IMR-90 (cell line): Measurements from ENCODE around the gene PPARD. TPM values are rescaled to one million over a fixed set of nuclear protein-coding genes. Genes with fewer than 3 reads are reported as not detected.
A peak's percentile ranks its signal among the peaks of the same experiment; 100 is the strongest.

Source experiments
- ATAC-seq: fragments of 200-7000 bp; cut with Tn5 transposase; 2 replicates; pipeline ENCODE4 v1.9.1; 2020; ENCODE audit warnings: low read depth, mild to moderate bottlenecking, moderate library complexity
- BruUV-seq: library from RNA; stranded (reverse); fragments of 400-500 nt; replicated peaks from 2 replicates; lab custom pipeline; 2021; lab: Mats Ljungman, UMichigan
- CTCF ChIA-PET: fragments of 300-600 bp; formaldehyde crosslinking; extraction: SDS; loops from one replicate; lab custom pipeline; 2021; ENCODE audit warnings: antibody characterized with exemption; lab: Yijun Ruan, JAX
- POLR2A ChIA-PET: fragments of 300-600 bp; sonication (Branson Sonifier 250); formaldehyde crosslinking; loops from one replicate; lab custom pipeline; 2022; ENCODE audit warnings: antibody characterized with exemption; ENCODE audit not compliant: unreplicated experiment; lab: Charles Lee
- DNase-seq: peaks from one replicate; pipeline ENCODE4 v3.0.0; 2013
- H2AFZ ChIP-seq: replicated peaks from 2 replicates; pipeline ENCODE3; 2013; ENCODE audit warnings: low read length, mild to moderate bottlenecking; ENCODE audit not compliant: poor library complexity
- H2AK5ac ChIP-seq: 2 replicates; pipeline ENCODE4 v1.6.1; 2013; ENCODE audit warnings: low read depth, low read length, inconsistent platforms
- H2AK9ac ChIP-seq: replicated peaks from 2 replicates; pipeline ENCODE3; 2013; ENCODE audit warnings: mild to moderate bottlenecking, low read depth, low read length, moderate library complexity; ENCODE audit not compliant: poor library complexity
- H2BK120ac ChIP-seq: 2 replicates; pipeline ENCODE4 v1.6.1; 2013; ENCODE audit warnings: low read depth, low read length, inconsistent platforms
- H2BK15ac ChIP-seq: 3 replicates; pipeline ENCODE4 v1.6.1; 2013; ENCODE audit warnings: low read depth, low read length, inconsistent platforms
- H2BK20ac ChIP-seq: 2 replicates; pipeline ENCODE4 v1.6.1; 2013; ENCODE audit warnings: low read depth, mild to moderate bottlenecking, inconsistent platforms, low read length, moderate library complexity
- H2BK5ac ChIP-seq: 2 replicates; pipeline ENCODE4 v1.6.1; 2013; ENCODE audit warnings: mild to moderate bottlenecking, low read depth, low read length, inconsistent platforms; ENCODE audit not compliant: poor library complexity, severe bottlenecking
- H3K14ac ChIP-seq: replicated peaks from 2 replicates; pipeline ENCODE4 v1.6.1; 2013; ENCODE audit warnings: low read depth, low read length, inconsistent platforms
- H3K18ac ChIP-seq: 2 replicates; pipeline ENCODE4 v1.6.1; 2013; ENCODE audit warnings: low read depth, low read length, control low read depth
- H3K23ac ChIP-seq: 2 replicates; pipeline ENCODE4 v1.6.1; 2013; ENCODE audit warnings: low read depth, low read length, inconsistent platforms
- H3K27ac ChIP-seq: 2 replicates; pipeline ENCODE4 v1.5.1; 2013; ENCODE audit warnings: mild to moderate bottlenecking, control low read depth, low read length; ENCODE audit not compliant: insufficient read depth
- H3K27me3 ChIP-seq: 2 replicates; pipeline ENCODE4 v1.6.1; 2013; ENCODE audit warnings: low read length; ENCODE audit not compliant: control insufficient read depth, insufficient read depth
- H3K36me3 ChIP-seq: 2 replicates; pipeline ENCODE4 v1.6.1; 2013; ENCODE audit warnings: low read length, mixed read lengths; ENCODE audit not compliant: control insufficient read depth, insufficient read depth
- H3K4ac ChIP-seq: 2 replicates; pipeline ENCODE4 v1.6.1; 2013; ENCODE audit warnings: low read depth, low read length, inconsistent platforms
- H3K4me1 ChIP-seq: 2 replicates; pipeline ENCODE4 v1.6.1; 2013; ENCODE audit warnings: low read length, mixed read lengths; ENCODE audit not compliant: control insufficient read depth, insufficient read depth
- H3K4me2 ChIP-seq: 2 replicates; pipeline ENCODE4 v1.6.1; 2013; ENCODE audit warnings: low read depth, mild to moderate bottlenecking, control low read depth, low read length, moderate library complexity
- H3K4me3 ChIP-seq: 2 replicates; pipeline ENCODE4 v1.5.1; 2013; ENCODE audit warnings: low read depth, mild to moderate bottlenecking, control low read depth, low read length, moderate library complexity; ENCODE audit not compliant: insufficient read depth
- H3K56ac ChIP-seq: 2 replicates; pipeline ENCODE4 v1.6.1; 2013; ENCODE audit warnings: low read length, inconsistent platforms; ENCODE audit not compliant: insufficient read depth; ENCODE audit errors: extremely low read depth
- H3K79me1 ChIP-seq, 2 experiments: 2 replicates each; pipeline ENCODE4 v1.6.1; 2013; ENCODE audit warnings: low read length in 2 of 2, inconsistent platforms in 1 of 2, low read depth in 1 of 2
- H3K9ac ChIP-seq: 2 replicates; pipeline ENCODE4 v1.6.1; 2013; ENCODE audit warnings: low read depth, low read length, control low read depth
- H3K9me1 ChIP-seq: 2 replicates; pipeline ENCODE4 v1.6.1; 2013; ENCODE audit warnings: low read length, inconsistent platforms; ENCODE audit not compliant: insufficient read depth
- H3K9me3 ChIP-seq: 2 replicates; pipeline ENCODE4 v1.6.1; 2013; ENCODE audit warnings: low read length; ENCODE audit not compliant: control insufficient read depth, insufficient read depth
- H4K20me1 ChIP-seq: 2 replicates; pipeline ENCODE4 v1.6.1; 2013; ENCODE audit warnings: low read length, inconsistent platforms; ENCODE audit not compliant: insufficient read depth
- H4K5ac ChIP-seq: 2 replicates; pipeline ENCODE4 v1.6.1; 2013; ENCODE audit warnings: mild to moderate bottlenecking, low read depth, low read length, control low read depth
- H4K8ac ChIP-seq, 2 experiments: 2 replicates each; pipeline ENCODE4 v1.6.1; 2013; ENCODE audit warnings: low read depth in 2 of 2, low read length in 2 of 2, control low read depth in 1 of 2, inconsistent platforms in 1 of 2
- H4K91ac ChIP-seq: 2 replicates; pipeline ENCODE4 v1.6.1; 2013; ENCODE audit warnings: low read depth, low read length, inconsistent platforms; ENCODE audit not compliant: insufficient read depth
- BHLHE40 ChIP-seq: fragments of 150-350 bp; IDR thresholded peaks from 2 replicates; pipeline ENCODE4 v1.6.1; 2016; ENCODE audit warnings: mild to moderate bottlenecking, low read depth, low read length
- CEBPB ChIP-seq: IDR thresholded peaks from 2 replicates; pipeline ENCODE4 v1.6.1; 2012; ENCODE audit warnings: low read depth, low read length, improper control_type of control experiment
- CHD1 ChIP-seq: IDR thresholded peaks from 2 replicates; pipeline ENCODE4 v1.6.1; 2012; ENCODE audit warnings: low read depth, low read length, improper control_type of control experiment
- FOS ChIP-seq: fragments of 150-350 bp; IDR thresholded peaks from 2 replicates; pipeline ENCODE4 v1.6.1; 2016; ENCODE audit warnings: low read depth, low read length
- MAFK ChIP-seq: IDR thresholded peaks from 2 replicates; pipeline ENCODE4 v1.6.1; 2012; ENCODE audit warnings: low read depth, low read length, improper control_type of control experiment
- MAZ ChIP-seq: IDR thresholded peaks from 2 replicates; pipeline ENCODE4 v1.6.1; 2012; ENCODE audit warnings: low read depth, mild to moderate bottlenecking, low read length, improper control_type of control experiment, moderate library complexity, borderline replicate concordance
- MXI1 ChIP-seq: IDR thresholded peaks from 2 replicates; pipeline ENCODE4 v1.6.1; 2012; ENCODE audit warnings: low read depth, mild to moderate bottlenecking, low read length, moderate library complexity, borderline replicate concordance
- NFE2L2 ChIP-seq: fragments of 150-350 bp; IDR thresholded peaks from 2 replicates; pipeline ENCODE4 v1.6.1; 2016; ENCODE audit warnings: low read depth, mild to moderate bottlenecking, low read length
- POLR2A ChIP-seq: IDR thresholded peaks from 2 replicates; pipeline ENCODE4 v1.6.1; 2012; ENCODE audit warnings: mild to moderate bottlenecking, low read depth, low read length
- RAD21 ChIP-seq: IDR thresholded peaks from 2 replicates; pipeline ENCODE4 v1.6.1; 2012; ENCODE audit warnings: low read length, improper control_type of control experiment
- RCOR1 ChIP-seq: IDR thresholded peaks from 2 replicates; pipeline ENCODE4 v1.6.1; 2012; ENCODE audit warnings: mild to moderate bottlenecking, low read length, improper control_type of control experiment; ENCODE audit not compliant: insufficient replicate concordance
- RFX5 ChIP-seq: IDR thresholded peaks from 2 replicates; pipeline ENCODE4 v1.8.0; 2012; ENCODE audit warnings: low read depth, mild to moderate bottlenecking, low read length, moderate library complexity
- SMC3 ChIP-seq: fragments of 150-350 bp; IDR thresholded peaks from 2 replicates; pipeline ENCODE4 v1.6.1; 2016; ENCODE audit warnings: low read depth, mild to moderate bottlenecking, antibody characterized with exemption, low read length, moderate library complexity
- WGBS, 2 experiments: methylation state at CpG; one replicate each; pipeline versions ENCODE4 v1.1.5 to v1.1.7; 2013; ENCODE audit warnings: missing lambda C conversion rate in 2 of 2; ENCODE audit not compliant: insufficient read length in 1 of 2; ENCODE audit errors: extremely low coverage in 2 of 2; 5-methylcytosine and 5-hydroxymethylcytosine counted together
- dilution Hi-C: fragments of 300-500 bp; cut with HindIII; formaldehyde crosslinking; loops from one replicate; pipeline ENCODE4 v1.14.3; 2018; ENCODE audit warnings: low sequenced_read_pairs; ENCODE audit not compliant: unreplicated experiment
- in situ Hi-C: fragments of 300-500 bp; cut with MboI; formaldehyde crosslinking; loops from 3 replicates; pipeline ENCODE4 v1.14.3; 2019; ENCODE audit warnings: low sequenced_read_pairs, inconsistent platforms, mixed read lengths
- intact Hi-C: fragments of 100-400 bp; cut with micrococcal nuclease; formaldehyde crosslinking; loops from 2 replicates; pipeline ENCODE4 v1.10.0; 2022
- polyA plus RNA-seq, 3 experiments: library from polyadenylated mRNA; depleted of rRNA; stranded (reverse); fragments of >200 nt; gene quantifications; 2 replicates each; pipeline ENCODE4 v1.2.3, GENCODE V29; 2012; ENCODE audit warnings: low replicate concordance in 1 of 3
- total RNA-seq: library from RNA; depleted of rRNA; stranded (reverse); fragments of >200 nt; gene quantifications from 2 replicates; pipeline ENCODE4 v1.2.3, GENCODE V29; 2012
- TF ChIP-seq, protein P1 (sequence below): fragments of 150-350 bp; IDR thresholded peaks from 2 replicates; pipeline ENCODE4 v1.6.1; 2017; ENCODE audit warnings: mild to moderate bottlenecking, antibody characterized with exemption, low read length, low read depth
- TF ChIP-seq, protein P2 (sequence below): conservative IDR thresholded peaks from 2 replicates; pipeline ENCODE4 v1.5.1; 2012; ENCODE audit warnings: mild to moderate bottlenecking, low read depth, low read length, improper control_type of control experiment

Gene PPARD
- total and polyA plus RNA-seq, 2 of the 4 experiments (the other 2 are of a cell fraction), result 10.4 to 69.0 TPM

DNA sequence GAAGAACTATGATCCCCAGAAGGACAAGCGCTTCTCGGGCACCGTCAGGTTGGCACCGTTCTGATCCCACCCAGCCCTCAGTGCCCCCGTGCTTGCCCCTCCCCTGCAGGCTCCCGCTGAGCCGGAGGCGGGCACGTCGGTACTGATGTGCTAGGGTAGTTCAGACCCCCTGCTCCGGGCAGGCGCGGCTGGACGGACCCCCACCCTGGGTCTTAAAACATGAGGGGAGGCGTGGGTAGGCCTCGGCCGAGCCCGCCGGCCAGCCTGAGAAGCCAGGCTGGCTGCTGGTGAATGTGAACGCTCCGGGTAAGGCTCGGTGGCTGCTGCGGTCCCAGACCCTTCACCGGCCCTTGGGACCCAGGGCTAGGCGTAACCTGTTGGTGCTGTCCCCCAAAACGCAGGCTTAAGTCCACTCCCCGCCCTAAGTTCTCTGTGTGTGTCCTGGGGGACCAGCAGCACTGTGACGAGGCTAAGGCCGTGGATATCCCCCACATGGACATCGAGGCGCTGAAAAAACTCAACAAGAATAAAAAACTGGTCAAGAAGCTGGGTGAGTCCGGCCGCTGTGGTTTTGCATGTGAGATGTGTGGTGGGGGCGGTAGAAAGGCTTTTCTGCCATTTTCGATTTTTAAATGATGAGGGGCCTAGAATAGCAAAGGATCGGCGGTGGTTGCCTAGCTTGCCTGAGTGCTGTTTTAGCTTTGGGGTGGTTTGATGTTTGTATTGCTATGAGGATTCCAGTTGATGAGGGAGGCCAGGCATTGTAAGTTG is 126.8 kb downstream of the PPARD start:
- peak overlapping the region; percentile 44 for H3K56ac ChIP-seq
- H3K4me3 ChIP-seq, result peak overlapping the region; percentile 71
- in situ Hi-C loops (no loop called here), dilution Hi-C loops (no loop called here), intact Hi-C loops (loop anchor here (1.0 to 5.0 kb wide), 2 partner anchors 127 to 172 kb away; partner anchors contain the start of genes DEF6 and PPARD)
- BruUV-seq, result no TSS peak
- peaks cover 10% of the 10 kb centered on the region for H3K4me1 ChIP-seq
- H2BK15ac ChIP-seq, result no peak overlapping the region
- H2BK5ac ChIP-seq, result peak overlapping the region; percentile 71
- peak overlapping the region; percentile 83 for H3K4ac ChIP-seq
- CTCF ChIA-PET, result no interaction called here
- peak overlapping the region; percentile 87 for H3K4me2 ChIP-seq
- H2BK120ac ChIP-seq, result peak overlapping the region; percentile 17
- H3K27ac ChIP-seq, result peak overlapping the region; percentile 79
- ATAC-seq (peak; percentile 1), DNase-seq (no peak)
- H3K9ac ChIP-seq, result peak overlapping the region; percentile 88
- H4K5ac ChIP-seq, result peak overlapping the region; percentile 5; the same call in 1 of the 2 replicates
- no peaks in the 10 kb centered on the region for H3K9me1 ChIP-seq
- H3K79me1 ChIP-seq, result peaks cover 7 to 38% of the 10 kb centered on the region in 2 experiments; a peak in 3 of 4 replicates
- peaks cover 43% of the 10 kb centered on the region for H3K36me3 ChIP-seq
- TF ChIP-seq MAZ, result no peak
- TF ChIP-seq, protein P1, sequence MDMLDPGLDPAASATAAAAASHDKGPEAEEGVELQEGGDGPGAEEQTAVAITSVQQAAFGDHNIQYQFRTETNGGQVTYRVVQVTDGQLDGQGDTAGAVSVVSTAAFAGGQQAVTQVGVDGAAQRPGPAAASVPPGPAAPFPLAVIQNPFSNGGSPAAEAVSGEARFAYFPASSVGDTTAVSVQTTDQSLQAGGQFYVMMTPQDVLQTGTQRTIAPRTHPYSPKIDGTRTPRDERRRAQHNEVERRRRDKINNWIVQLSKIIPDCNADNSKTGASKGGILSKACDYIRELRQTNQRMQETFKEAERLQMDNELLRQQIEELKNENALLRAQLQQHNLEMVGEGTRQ, result no peak
- no peak for TF ChIP-seq SMC3
- TF ChIP-seq MXI1, result no peak
- TF ChIP-seq RAD21, result no peak
- TF ChIP-seq NFE2L2, result no peak
- no peak for TF ChIP-seq RFX5
- TF ChIP-seq CEBPB, result no peak
- TF ChIP-seq POLR2A, result no peak
- TF ChIP-seq CHD1, result no peak
- TF ChIP-seq FOS, result no peak
- TF ChIP-seq MAFK, result no peak
- TF ChIP-seq RCOR1, result no peak
- TF ChIP-seq, protein P2, sequence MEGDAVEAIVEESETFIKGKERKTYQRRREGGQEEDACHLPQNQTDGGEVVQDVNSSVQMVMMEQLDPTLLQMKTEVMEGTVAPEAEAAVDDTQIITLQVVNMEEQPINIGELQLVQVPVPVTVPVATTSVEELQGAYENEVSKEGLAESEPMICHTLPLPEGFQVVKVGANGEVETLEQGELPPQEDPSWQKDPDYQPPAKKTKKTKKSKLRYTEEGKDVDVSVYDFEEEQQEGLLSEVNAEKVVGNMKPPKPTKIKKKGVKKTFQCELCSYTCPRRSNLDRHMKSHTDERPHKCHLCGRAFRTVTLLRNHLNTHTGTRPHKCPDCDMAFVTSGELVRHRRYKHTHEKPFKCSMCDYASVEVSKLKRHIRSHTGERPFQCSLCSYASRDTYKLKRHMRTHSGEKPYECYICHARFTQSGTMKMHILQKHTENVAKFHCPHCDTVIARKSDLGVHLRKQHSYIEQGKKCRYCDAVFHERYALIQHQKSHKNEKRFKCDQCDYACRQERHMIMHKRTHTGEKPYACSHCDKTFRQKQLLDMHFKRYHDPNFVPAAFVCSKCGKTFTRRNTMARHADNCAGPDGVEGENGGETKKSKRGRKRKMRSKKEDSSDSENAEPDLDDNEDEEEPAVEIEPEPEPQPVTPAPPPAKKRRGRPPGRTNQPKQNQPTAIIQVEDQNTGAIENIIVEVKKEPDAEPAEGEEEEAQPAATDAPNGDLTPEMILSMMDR, result no peak
- no peak for TF ChIP-seq BHLHE40
- peak overlapping the region; percentile 94 for H3K14ac ChIP-seq
- H3K9me3 ChIP-seq, result no peaks in the 10 kb centered on the region
- H2AK5ac ChIP-seq, result peak overlapping the region; percentile 93
- no peak overlapping the region for H2BK20ac ChIP-seq
- H3K18ac ChIP-seq, result no peak overlapping the region
- H4K91ac ChIP-seq, result peak overlapping the region; percentile 71
- WGBS, 2 experiments, result 0% methylated on average over 21 of the region's 37 CpGs; no CpG with 5 or more reads in 1 of the 2 experiments
- H2AFZ ChIP-seq, result peak overlapping the region; percentile 19
- H4K8ac ChIP-seq, result peak overlapping the region in 1 of 2 experiments; percentile 79; a peak in 2 of 4 replicates
- H3K27me3 ChIP-seq, result no peaks in the 10 kb centered on the region
- POLR2A ChIA-PET, result no interaction called here
- peak overlapping the region; percentile 93 for H3K23ac ChIP-seq
- peak overlapping the region; percentile 99 for H2AK9ac ChIP-seq
- H4K20me1 ChIP-seq, result peaks cover 59% of the 10 kb centered on the region
